ENCODE results near the gene DVL1.
A peak's percentile ranks its signal among the peaks of the same experiment; 100 is the strongest.

The DVL1 gene

DNA sequence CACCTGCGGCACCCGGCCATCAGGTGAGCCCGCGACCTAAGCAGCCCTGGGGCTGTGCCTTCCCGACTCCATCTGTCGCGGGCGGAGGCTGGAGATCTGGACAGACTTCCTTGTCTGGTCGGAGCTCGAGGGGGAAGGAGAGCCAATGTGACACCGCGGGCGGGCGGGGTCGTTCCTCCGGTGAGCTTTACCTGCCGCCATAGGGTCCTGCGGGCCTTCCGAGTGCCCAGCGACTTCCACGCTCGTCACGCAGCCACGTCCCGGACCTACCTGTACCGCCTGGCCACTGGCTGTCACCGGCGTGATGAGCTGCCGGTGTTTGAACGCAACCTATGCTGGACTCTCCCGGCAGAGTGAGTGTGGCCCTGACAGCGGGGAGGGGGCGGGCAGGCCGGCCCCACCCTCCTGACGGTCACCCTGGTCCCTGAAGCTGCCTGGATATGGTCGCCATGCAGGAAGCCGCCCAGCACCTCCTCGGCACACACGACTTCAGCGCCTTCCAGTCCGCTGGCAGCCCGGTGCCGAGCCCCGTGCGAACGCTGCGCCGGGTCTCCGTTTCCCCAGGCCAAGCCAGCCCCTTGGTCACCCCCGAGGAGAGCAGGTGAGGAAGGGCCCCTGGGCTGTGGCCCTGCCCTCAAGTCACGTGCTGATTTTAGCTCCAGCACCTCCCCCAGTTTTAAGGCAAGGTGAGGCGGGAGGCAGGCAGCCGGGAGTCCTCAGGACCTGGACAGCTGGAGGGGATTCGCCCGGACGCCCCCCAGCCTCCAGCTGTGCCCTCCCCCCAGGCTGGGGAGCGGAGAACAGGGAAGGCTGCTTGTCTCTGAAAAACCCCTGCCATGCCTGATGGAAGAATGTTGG is 39.7 kb downstream of the DVL1 start:
- DNase-seq: peak in 1 of 2 donors; percentile 21

- DNase-seq: no peak
Measured at GRCh38 chr1:1308756-1309250, 40.4 kb downstream of the DVL1 start.

DNA sequence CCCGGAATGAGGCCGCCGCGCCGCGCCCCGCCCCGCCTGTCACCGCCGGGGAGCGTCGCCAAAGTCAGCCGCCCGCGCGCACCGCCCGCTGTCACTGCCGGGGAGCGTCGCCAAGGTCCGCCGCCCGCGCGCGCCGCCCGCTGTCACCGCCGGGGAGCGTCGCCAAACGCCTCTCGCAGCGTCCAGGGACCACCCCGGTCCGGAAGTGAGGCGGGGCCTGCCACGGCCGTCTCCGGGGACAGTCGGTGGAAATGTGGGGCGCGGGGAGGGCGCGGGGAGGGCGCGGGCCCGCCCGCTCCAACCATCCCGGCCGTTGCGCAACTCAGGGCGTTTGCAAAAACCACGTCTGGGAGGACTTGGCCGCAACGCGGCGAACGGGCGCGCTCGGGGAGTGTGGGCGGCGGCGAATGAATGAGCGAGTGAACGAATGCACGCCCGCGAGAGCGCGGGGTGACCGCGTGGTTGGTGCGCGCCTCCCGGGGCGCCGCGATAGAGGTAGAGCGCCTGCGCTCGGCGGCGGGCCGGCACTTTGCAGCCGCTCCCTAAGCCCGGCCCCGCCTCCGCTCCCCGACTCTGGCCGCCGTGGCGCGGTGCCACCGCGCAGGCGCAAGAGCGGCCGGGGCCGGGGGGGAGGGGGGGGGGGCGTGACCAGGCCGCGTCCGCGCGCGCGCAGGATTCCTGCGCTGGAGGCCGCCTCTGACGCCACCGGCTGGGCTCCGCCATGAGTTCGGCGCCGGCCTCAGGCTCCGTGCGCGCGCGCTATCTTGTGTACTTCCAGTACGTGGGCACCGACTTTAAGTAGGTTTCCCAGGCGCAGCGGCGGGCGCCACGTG is 41.1 kb downstream of the DVL1 start, which contains the start of the genes ACAP3 and PUSL1:
ACAP3 (minus strand) TSS at position 8 of the 833 bp plus-strand sequence. CDS start 115 bp downstream, outside the sequence.
PUSL1 (plus strand) TSS at position 675 of the 833 bp plus-strand sequence; CDS start at position 722, 47 bp downstream.
- peak; percentile 83 to 91 for DNase-seq

GRCh38 chr1:1307261-1307922 is 41.8 kb downstream of the DVL1 start:
- DNase-seq: no peak

GRCh38 chr1:1306661-1307260 is 42.5 kb downstream of the DVL1 start:
- DNase-seq: no peak

DNA sequence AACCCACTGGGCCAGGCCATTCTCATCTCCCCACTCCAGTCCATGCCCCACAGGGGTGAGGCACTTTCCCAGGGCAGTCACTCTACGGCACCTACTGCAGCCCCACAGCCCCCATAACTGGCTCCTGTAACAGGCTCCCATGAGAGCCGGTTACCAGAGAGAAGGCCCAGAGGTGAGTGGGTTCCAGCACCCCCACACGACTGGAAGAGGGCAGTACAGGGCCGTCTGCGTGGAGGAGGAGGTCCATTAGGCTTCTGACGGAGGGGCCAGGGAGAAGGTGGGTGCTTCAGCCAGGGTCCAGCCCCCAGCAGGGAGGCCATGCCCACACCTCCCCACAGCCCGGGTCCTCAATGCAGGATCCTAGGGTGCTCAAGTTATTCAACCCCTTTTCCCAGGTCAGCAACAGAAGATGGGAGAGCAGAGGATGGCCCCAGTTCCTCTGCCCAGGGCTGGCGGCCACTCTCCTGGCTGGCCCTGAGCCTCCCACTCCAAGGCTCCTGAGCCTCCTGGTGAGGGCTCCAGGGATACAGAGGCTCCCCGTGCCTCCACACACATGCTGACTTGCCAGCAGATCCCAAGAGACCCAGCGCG is 43.1 kb downstream of the DVL1 start:
- DNase-seq: no peak

- peak; percentile 68 to 75 for DNase-seq
Measured at GRCh38 chr1:1305300-1306069, 43.7 kb downstream of the DVL1 start.

DNA sequence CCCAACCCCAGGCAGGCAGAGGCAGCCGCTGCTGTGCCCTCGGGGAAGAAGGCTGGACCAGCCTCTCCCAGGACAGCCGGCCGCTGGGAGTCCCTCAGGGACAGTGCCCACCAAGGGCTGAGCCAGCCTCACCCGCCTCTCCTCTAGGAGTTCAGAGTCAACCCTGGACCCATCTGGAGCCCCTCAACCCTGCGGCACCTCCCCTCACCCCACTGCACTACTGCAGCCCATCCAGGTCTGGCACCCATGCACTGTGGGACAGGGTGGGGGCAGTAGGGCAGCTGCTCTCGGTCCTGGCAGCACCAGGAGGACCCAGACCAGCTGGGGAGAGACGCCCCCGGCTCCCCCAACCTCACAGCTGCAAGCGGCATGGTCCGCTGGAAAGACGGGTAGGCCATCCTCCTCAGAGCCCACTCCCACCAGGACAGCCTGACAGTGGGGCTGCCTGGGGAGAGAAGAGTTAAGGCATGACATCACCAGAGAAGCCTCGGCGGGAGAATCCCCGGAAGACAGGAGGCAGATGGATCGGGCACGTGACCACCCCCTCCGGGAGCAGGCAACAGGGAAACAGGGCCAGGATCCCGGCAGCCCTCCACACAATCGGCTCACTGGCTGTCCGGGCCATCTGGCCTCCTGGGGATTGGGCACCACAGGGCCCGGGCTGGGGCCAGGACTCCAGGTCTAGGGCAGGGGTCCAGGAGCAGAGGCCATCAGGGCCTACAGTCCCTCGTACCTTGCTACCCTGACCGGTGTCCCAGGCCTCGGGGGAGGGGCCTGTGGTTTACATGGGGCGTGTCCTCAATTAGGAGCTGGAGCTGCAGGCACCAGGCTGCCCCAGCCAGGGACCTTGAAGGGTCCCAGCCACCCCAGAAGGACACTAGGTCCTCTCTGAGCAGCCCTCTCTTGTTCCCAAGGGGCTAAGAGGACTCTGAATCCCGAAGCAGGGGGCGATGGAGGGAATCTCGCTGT is 44.6 kb downstream of the DVL1 start:
- DNase-seq: no peak

GRCh38 chr1:1303736-1304135 is 45.5 kb downstream of the DVL1 start:
- no peak for DNase-seq

DNA sequence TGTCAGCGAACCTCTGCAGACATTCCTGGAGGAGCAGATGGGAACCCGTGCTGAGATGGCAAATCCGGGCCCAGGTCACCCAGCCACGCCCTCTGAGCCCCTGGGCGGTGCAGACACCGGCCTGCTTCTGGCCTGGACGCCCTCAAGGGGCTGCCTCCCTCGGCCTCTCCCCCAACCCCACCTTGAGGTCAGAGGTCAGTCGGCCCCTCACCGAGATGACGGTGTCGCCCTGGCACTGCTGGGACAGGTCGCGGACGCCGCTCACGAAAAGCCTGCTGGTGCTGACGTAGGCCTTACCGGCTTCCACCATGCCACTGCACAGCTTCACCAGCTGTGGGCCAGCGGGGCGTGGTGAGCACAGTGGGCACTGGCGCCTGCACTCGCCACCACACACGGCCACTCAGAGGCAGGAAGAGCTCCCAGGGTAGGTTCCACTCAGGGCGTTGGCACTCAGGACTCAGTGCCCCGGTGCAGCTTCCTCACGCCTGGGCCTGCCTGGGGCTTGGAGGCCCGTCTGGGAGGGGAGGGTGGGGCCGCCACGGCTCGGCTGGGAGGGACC is 46.2 kb downstream of the DVL1 start:
- DNase-seq: no peak

GRCh38 chr1:1302006-1302430 is 47.2 kb downstream of the DVL1 start:
- no peak for DNase-seq

DNA sequence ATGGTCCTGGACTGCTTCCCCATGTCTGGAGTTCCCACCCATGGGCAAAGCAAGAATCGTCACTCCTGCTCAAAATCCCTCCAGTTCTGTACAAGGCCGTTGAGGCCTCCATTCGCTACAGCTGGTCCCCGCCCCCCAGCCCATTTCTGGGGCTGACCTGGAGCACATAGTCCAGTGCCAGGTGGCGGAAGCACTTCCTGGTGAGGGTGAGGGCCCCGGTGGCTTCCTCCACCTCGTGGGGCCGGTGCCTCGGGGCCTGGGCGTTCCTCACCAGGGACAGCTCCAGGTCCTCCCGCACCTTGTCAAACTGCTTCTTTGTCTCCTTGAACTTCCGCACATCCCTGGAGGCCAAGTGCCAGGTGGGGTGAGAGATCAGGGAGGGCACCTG is 48.9 kb downstream of the DVL1 start:
- no peak for DNase-seq

DNA sequence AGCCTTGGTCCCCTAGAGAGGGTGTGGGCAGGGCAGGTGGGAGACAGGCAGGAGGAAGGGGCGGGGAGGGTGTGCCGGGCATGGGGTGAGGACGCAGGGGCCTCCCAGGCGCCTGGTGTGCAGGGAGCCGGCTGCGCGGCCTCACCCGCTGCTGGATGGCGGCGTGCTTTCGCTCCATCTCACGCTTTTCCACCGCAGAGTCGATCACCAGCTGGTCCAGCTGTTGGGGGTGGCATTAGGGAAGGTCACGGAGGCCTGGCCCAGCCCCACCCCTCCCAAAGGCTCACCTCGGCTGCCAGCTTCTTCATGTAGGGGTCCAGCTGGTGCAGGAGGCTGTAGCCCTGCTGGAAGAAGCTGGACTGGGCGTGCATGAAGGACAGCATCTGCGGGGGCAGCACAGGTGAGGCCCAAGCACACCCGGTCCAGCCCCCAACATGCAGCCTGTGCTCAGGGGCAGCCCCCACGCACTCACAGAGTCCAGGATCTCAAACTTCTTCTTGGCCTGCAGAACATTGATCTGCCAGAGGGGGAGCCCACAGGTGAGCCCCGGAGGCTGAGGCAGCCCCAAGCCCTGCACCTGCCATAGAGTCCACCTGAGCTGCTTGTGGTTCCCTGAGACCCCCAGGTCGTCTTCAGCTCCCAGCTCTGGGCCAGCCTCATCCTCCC is 49.4 kb downstream of the DVL1 start:
- DNase-seq: no peak

- DNase-seq: no peak
Measured at GRCh38 chr1:1298861-1299685, 50.1 kb downstream of the DVL1 start.

- DNase-seq: no peak
Measured at GRCh38 chr1:1297802-1298424, 51.3 kb downstream of the DVL1 start.

GRCh38 chr1:1296070-1297061 is 52.9 kb downstream of the DVL1 start:
- no peak for DNase-seq

Measured in activated CD4-positive, alpha-beta T cell treated with anti-CD3 and anti-CD28 coated beads for 4 hours (primary cell).